IPS-20b (cell line): Measurements from ENCODE around the gene SOX2.

Experiments
- H3K27ac ChIP-seq: one replicate; pipeline ENCODE4 v1.5.1; 2013; ENCODE audit warnings: low read length
- H3K27me3 ChIP-seq: 2 replicates; pipeline ENCODE4 v1.6.1; 2013; ENCODE audit warnings: mild to moderate bottlenecking, low read length, inconsistent platforms; ENCODE audit not compliant: insufficient read depth
- H3K36me3 ChIP-seq: 2 replicates; pipeline ENCODE4 v1.6.1; 2013; ENCODE audit warnings: low read depth, mild to moderate bottlenecking, inconsistent platforms, low read length, moderate library complexity; ENCODE audit not compliant: insufficient read depth
- H3K4me1 ChIP-seq: 2 replicates; pipeline ENCODE4 v1.6.1; 2013; ENCODE audit warnings: mild to moderate bottlenecking, control low read depth, inconsistent platforms, low read length, moderate library complexity; ENCODE audit not compliant: insufficient read depth
- H3K4me3 ChIP-seq: 2 replicates; pipeline ENCODE4 v1.5.1; 2013; ENCODE audit warnings: mild to moderate bottlenecking, low read length, inconsistent platforms
- H3K9ac ChIP-seq: 2 replicates; pipeline ENCODE4 v1.6.1; 2013; ENCODE audit warnings: low read depth, mild to moderate bottlenecking, inconsistent platforms, low read length, moderate library complexity
- H3K9me3 ChIP-seq: 2 replicates; pipeline ENCODE4 v1.6.1; 2013; ENCODE audit warnings: mild to moderate bottlenecking, low read depth, low read length, inconsistent platforms; ENCODE audit not compliant: insufficient read depth

Gene SOX2

DNA sequence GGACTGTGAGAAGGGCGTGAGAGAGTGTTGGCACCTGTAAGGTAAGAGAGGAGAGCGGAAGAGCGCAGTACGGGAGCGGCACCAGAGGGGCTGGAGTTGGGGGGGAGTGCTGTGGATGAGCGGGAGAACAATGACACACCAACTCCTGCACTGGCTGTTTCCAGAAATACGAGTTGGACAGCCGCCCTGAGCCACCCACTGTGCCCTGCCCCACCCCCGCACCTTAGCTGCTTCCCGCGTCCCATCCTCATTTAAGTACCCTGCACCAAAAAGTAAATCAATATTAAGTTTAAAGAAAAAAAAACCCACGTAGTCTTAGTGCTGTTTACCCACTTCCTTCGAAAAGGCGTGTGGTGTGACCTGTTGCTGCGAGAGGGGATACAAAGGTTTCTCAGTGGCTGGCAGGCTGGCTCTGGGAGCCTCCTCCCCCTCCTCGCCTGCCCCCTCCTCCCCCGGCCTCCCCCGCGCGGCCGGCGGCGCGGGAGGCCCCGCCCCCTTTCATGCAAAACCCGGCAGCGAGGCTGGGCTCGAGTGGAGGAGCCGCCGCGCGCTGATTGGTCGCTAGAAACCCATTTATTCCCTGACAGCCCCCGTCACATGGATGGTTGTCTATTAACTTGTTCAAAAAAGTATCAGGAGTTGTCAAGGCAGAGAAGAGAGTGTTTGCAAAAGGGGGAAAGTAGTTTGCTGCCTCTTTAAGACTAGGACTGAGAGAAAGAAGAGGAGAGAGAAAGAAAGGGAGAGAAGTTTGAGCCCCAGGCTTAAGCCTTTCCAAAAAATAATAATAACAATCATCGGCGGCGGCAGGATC, at the start of gene SOX2:
TSS of gene SOX2 (plus strand) at position 601 of the 811 bp plus-strand sequence. CDS start 436 bp downstream, outside the sequence.
- no peaks in the 10 kb centered on the region for H3K27me3 ChIP-seq
- H3K27ac ChIP-seq = peak within 1 kb of the TSS; percentile 65
- peak within 1 kb of the TSS; percentile 96 for H3K4me3 ChIP-seq
- H3K9me3 ChIP-seq = no peaks in the 10 kb centered on the region
- peak within 1 kb of the TSS; percentile 98 for H3K9ac ChIP-seq
- peaks cover 31% of the 10 kb centered on the region; the same call in 1 of the 2 replicates for H3K4me1 ChIP-seq
- peaks cover 36% of the 10 kb centered on the region for H3K36me3 ChIP-seq

DNA sequence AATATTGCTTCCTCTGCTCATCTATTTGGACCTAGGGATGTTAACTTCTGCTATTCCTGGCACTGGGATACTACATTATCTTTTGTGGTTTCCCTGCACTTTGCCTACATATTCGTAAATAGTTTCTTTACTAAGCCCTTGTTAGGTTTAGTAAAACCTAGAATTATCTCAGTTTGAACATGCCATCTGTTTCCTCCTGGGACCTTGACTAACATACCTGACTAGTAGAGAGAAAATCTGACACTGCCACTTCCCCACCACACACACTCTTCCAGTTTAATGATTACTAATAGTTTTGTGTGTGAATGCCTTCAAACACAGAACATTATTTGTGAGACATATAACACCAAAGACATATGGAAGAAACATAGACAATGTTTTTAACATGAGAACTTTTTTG, 28.2 kb upstream of the SOX2 start:
- Histone ChIP-seq H3K9ac (no peak overlapping the region), H3K27me3 (no peaks in the 10 kb centered on the region), H3K36me3 (no peaks in the 10 kb centered on the region), H3K27ac (no peak overlapping the region), H3K9me3 (peaks cover under 1% of the 10 kb centered on the region; the same call in 1 of the 2 replicates), H3K4me3 (no peak overlapping the region), H3K4me1 (peaks cover 20% of the 10 kb centered on the region)

DNA sequence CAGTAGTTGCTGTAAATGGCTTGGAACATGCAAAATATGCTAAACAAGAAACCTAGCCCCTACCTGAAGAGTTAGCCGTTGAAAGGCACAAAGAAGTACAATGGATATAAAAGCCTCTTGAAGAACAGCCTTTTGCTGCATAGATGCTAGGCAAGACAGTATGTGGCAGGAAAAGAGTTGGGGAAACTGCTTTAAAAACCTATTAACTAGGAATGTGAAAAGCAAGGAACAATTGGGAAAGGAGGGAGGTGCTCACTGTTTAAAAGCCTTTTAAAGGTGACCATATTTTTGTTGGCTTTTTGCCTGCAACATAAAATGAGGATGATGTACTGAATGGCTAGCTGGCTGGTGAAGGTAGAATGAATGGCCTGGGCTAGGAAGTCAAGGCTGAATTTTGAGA, 24.5 kb upstream of the SOX2 start:
- Histone ChIP-seq H3K9me3 (no peaks in the 10 kb centered on the region), H3K9ac (no peak overlapping the region), H3K27me3 (no peaks in the 10 kb centered on the region), H3K27ac (no peak overlapping the region), H3K4me3 (no peak overlapping the region), H3K36me3 (no peaks in the 10 kb centered on the region), H3K4me1 (peaks cover 20% of the 10 kb centered on the region)

DNA sequence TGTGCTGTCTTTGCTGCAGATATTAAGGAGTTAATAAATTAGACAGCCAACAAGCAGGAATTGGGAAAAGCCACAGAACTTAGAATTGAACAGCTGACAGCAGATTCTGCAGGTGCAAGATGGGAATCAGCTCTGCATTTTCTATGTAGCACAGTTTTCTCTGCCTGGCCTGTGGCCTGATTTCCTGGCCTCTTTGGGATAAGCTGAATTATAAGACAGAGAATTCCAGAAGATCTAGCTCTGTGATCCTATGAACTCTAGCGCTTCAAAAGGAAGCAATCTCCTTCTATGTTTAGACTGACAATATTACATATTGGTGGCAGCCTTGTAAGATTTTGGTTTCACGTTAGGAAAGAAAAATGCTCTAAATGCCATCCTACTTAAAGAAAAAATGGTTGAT, 24.0 kb upstream of the SOX2 start:
- Histone ChIP-seq H3K4me3 (no peak overlapping the region), H3K9ac (no peak overlapping the region), H3K27ac (no peak overlapping the region), H3K4me1 (peaks cover 20% of the 10 kb centered on the region), H3K36me3 (no peaks in the 10 kb centered on the region), H3K27me3 (no peaks in the 10 kb centered on the region), H3K9me3 (no peaks in the 10 kb centered on the region)

DNA sequence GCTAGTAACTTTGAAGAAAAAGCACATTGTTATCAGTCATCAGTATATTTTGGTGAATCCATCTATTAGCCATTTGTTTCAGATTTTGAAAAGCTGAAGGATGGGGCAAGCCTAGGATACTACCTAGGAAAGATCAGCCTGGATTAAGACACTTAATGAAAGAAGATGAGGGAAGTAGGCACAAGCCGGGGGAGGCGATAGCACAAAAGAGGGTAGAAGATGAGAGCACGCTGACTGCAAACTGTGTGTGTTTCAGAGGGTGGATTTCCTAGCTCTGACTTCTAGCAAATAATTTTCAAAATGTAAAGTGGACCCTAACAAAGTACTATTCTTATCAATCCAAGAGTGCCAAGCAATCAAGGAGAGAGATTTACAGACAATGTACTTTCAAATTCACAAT, 22.2 kb upstream of the SOX2 start:
- Histone ChIP-seq H3K27ac (no peak overlapping the region), H3K9me3 (no peaks in the 10 kb centered on the region), H3K4me3 (no peak overlapping the region), H3K36me3 (no peaks in the 10 kb centered on the region), H3K9ac (no peak overlapping the region), H3K4me1 (peaks cover 20% of the 10 kb centered on the region), H3K27me3 (peaks cover 5% of the 10 kb centered on the region; the same call in 1 of the 2 replicates)

DNA sequence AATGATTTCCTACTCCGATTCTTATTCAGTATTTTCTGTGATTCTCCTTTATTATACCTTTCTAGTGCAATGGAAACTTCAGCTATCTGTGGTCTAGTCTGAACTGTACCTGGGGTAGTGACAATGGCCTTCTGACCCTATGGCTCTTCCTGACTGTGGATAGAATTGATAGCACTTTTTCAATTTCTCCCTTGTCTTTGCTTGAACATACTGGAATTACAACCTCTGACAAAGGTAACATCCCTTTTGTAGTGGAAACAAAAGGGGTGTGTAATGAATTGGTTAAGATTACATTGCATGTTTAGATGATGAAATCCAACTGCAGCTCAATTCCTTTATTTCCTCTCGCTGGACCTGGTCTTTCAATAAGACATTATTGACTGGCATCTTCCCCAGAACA, 21.0 kb upstream of the SOX2 start:
- peaks cover 17% of the 10 kb centered on the region for H3K27me3 ChIP-seq
- H3K27ac ChIP-seq = no peak overlapping the region
- no peak overlapping the region for H3K4me3 ChIP-seq
- H3K9ac ChIP-seq = no peak overlapping the region
- H3K4me1 ChIP-seq = peaks cover 20% of the 10 kb centered on the region
- H3K9me3 ChIP-seq = no peaks in the 10 kb centered on the region
- H3K36me3 ChIP-seq = no peaks in the 10 kb centered on the region

DNA sequence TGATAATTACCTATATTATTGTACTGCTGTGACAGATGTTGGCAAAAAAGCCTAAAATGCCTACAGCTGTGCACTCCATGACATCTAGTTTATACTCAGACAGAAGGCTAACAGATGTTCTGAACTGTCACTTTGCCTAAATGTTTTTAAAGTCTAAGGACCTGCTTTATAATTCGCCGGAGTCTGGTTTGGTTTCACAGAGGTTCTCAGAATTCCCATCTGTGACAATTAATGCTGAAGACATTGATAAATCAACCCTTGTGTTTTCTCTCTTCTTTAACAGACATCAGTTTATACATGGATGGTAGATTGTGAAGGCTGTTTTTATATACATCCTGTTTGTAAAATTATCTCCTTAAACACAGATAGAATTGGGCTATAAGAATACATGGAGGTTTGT, 19.8 kb upstream of the SOX2 start:
- H3K27ac ChIP-seq = no peak overlapping the region
- no peaks in the 10 kb centered on the region for H3K9me3 ChIP-seq
- H3K27me3 ChIP-seq = peaks cover 29% of the 10 kb centered on the region
- peaks cover 16% of the 10 kb centered on the region for H3K4me1 ChIP-seq
- no peaks in the 10 kb centered on the region for H3K36me3 ChIP-seq
- no peak overlapping the region for H3K9ac ChIP-seq
- H3K4me3 ChIP-seq = no peak overlapping the region

DNA sequence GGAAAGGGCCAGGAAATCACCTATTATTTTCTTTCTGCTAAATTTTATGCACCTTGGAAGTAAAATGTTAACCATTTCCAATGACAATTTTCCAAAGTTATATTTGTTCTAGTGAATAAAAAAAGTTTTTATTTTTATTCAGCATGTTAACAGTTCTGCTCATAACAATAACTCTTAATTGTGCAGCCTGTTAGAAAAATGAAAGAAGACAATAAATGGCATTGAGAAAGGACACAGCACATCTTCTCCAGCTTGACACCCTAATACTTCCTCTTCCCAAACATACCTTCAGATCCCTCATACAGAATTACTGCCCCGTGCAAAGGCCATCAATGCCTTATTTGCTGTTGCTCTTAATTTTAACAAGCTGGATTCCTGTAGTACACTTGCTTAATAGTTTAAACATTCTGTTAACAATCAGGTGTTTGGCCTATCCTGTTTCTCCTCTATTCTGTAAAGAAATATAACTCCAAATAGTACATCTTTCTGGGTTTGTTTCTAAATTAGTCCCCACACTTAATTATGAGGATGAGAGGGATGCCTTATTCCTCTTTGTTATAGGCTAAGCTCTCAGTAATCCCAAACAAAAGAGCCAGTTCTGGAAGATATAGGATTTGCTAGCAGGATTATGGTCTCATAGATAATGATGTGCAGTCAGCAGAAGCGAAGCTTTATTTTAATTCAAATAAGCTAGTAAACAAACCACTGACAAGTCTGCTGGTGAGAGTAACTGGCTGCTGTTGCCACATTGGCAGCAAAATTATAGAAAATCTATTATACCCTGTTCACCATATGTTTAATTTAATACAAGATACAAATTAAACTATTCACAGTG, 19.2 kb upstream of the SOX2 start:
- Histone ChIP-seq H3K4me1 (peaks cover 12% of the 10 kb centered on the region), H3K9ac (no peak overlapping the region; the same call in 1 of the 2 replicates), H3K36me3 (no peaks in the 10 kb centered on the region), H3K4me3 (no peak overlapping the region), H3K27me3 (peaks cover 35% of the 10 kb centered on the region), H3K27ac (no peak overlapping the region), H3K9me3 (no peaks in the 10 kb centered on the region)

DNA sequence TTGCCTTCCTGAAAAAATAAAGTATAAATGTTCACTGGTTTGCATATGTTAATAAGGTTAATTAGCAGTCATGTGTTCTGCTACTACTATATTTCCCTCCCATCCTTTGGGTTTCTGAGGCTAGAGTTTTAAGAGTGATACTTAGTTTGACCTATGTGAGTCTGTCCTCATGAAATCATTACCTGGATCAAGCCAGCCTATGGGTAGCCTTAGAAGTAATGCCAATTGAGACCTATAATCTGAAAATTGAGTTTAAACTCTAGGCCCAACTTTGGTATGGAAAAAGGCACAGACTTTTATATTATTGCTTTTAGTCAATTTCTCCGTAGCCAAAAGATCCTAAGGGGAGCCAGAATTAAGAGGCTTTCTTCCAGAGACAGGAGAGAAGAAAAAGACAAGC, 18.4 kb upstream of the SOX2 start:
- Histone ChIP-seq H3K4me3 (no peak overlapping the region), H3K9ac (no peak overlapping the region), H3K27ac (no peak overlapping the region), H3K36me3 (no peaks in the 10 kb centered on the region), H3K9me3 (no peaks in the 10 kb centered on the region), H3K27me3 (peaks cover 42% of the 10 kb centered on the region), H3K4me1 (peaks cover 11% of the 10 kb centered on the region; the same call in 1 of the 2 replicates)

DNA sequence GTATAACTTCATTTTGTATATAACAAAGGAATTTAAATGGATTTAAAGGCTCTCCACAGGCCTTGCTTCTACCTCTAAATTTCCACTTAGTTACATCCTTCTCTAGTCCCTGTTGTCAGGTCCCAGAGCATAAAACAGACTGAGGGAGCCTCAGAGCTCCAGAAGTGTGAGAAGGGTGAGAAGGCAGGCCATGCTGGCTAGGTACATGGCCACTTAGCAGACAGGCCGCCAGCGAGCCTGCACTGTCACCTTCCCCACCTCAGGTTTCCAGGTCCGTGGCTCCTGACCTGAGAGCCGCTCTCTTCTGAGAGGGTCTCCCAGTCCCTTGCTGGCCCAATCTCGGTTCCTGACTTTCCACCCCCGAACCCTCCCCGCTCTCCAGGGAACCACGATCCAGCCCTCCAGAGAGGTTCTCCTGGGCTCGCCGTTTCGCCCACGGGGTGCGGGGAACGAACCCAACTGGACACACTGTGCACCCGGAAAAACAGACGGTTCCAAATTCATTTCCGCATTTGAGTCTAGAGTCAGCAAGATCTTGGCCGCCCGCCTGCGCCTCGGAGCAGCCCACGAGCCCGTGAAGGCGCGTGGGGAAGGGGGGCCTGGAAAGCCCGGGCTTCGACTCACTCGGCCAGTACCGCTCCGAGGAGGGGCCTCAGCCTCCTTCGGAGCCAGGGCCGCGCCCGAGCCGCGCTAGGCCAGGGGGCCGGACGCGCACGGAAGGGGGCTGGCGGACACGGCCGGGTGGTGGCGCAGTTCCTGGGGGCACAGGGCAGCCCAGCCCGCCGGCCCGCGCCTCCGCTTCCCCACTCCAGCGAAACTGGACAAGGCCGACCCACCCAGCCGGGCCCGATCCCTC, 16.7 kb upstream of the SOX2 start:
- H3K27ac ChIP-seq = no peak overlapping the region
- H3K9me3 ChIP-seq = no peaks in the 10 kb centered on the region
- H3K9ac ChIP-seq = peak overlapping the region; percentile 43; the same call in 1 of the 2 replicates
- H3K36me3 ChIP-seq = no peaks in the 10 kb centered on the region
- peak overlapping the region; percentile 76; the same call in 1 of the 2 replicates for H3K4me3 ChIP-seq
- peaks cover 54% of the 10 kb centered on the region for H3K27me3 ChIP-seq
- H3K4me1 ChIP-seq = peaks cover 28% of the 10 kb centered on the region; the same call in 1 of the 2 replicates
